H9 (cell line): ENCODE results near the gene TKFC. TPM values are rescaled to one million over a fixed set of nuclear protein-coding genes. Genes with fewer than 3 reads are reported as not detected.

Source experiments
- DNase-seq: peaks from one replicate; pipeline ENCODE4 v3.0.0-alpha.2; 2017
- H2AFZ ChIP-seq: one replicate; pipeline ENCODE4 v1.6.1; 2013; ENCODE audit warnings: mild to moderate bottlenecking, low read length, control low read depth, moderate library complexity
- H2AK5ac ChIP-seq: 2 replicates; pipeline ENCODE4 v1.6.1; 2013; ENCODE audit warnings: low read length, control low read depth, mixed read lengths; ENCODE audit not compliant: insufficient read length
- H2BK120ac ChIP-seq: one replicate; pipeline ENCODE4 v1.6.1; 2013; ENCODE audit warnings: low read depth, mild to moderate bottlenecking, low read length, control low read depth, inconsistent platforms; ENCODE audit not compliant: poor library complexity, severe bottlenecking
- H2BK12ac ChIP-seq: 2 replicates; pipeline ENCODE4 v1.6.1; 2013; ENCODE audit warnings: low read length, control low read depth, mixed read lengths, low read depth; ENCODE audit not compliant: insufficient read length
- H2BK15ac ChIP-seq: 2 replicates; pipeline ENCODE4 v1.6.1; 2013; ENCODE audit warnings: low read depth, low read length, control low read depth
- H2BK20ac ChIP-seq: one replicate; pipeline ENCODE4 v1.6.1; 2013; ENCODE audit warnings: low read depth, mild to moderate bottlenecking, low read length, control low read depth, inconsistent platforms; ENCODE audit not compliant: poor library complexity, severe bottlenecking
- H2BK5ac ChIP-seq: 2 replicates; pipeline ENCODE4 v1.6.1; 2013; ENCODE audit warnings: low read length, control low read depth, mixed read lengths; ENCODE audit not compliant: insufficient read length
- H3K14ac ChIP-seq: 2 replicates; pipeline ENCODE4 v1.6.1; 2013; ENCODE audit warnings: low read length, control low read depth; ENCODE audit not compliant: insufficient read depth
- H3K18ac ChIP-seq: 2 replicates; pipeline ENCODE4 v1.6.1; 2013; ENCODE audit warnings: low read depth, mild to moderate bottlenecking, mixed read lengths, low read length, control low read depth; ENCODE audit not compliant: insufficient read length
- H3K23ac ChIP-seq: 2 replicates; pipeline ENCODE4 v1.6.1; 2013; ENCODE audit warnings: low read length, control low read depth, mixed read lengths, low read depth; ENCODE audit not compliant: insufficient read length
- H3K23me2 ChIP-seq: 2 replicates; pipeline ENCODE4 v1.6.1; 2013; ENCODE audit warnings: low read depth, mild to moderate bottlenecking, mixed read lengths, low read length, control low read depth; ENCODE audit not compliant: insufficient read length, poor library complexity, severe bottlenecking
- H3K27ac ChIP-seq: 2 replicates; pipeline ENCODE4 v1.5.1; 2013; ENCODE audit warnings: low read length, control low read depth, mixed read lengths, low read depth; ENCODE audit not compliant: insufficient read length
- H3K27me3 ChIP-seq: 2 replicates; pipeline ENCODE4 v1.6.1; 2013; ENCODE audit warnings: low read length, control low read depth, inconsistent platforms; ENCODE audit not compliant: insufficient read depth
- H3K4ac ChIP-seq: 2 replicates; pipeline ENCODE4 v1.6.1; 2013; ENCODE audit warnings: low read depth, mild to moderate bottlenecking, control low read depth, inconsistent platforms, low read length, moderate library complexity
- H3K4me1 ChIP-seq: 2 replicates; pipeline ENCODE4 v1.6.1; 2013; ENCODE audit warnings: low read length, control low read depth, inconsistent platforms; ENCODE audit not compliant: insufficient read depth
- H3K4me2 ChIP-seq: 2 replicates; pipeline ENCODE4 v1.6.1; 2013; ENCODE audit warnings: low read length, control low read depth, mixed read lengths; ENCODE audit not compliant: insufficient read length, insufficient read depth
- H3K56ac ChIP-seq: 2 replicates; pipeline ENCODE4 v1.6.1; 2013; ENCODE audit warnings: low read depth, mild to moderate bottlenecking, mixed read lengths, low read length, control low read depth; ENCODE audit not compliant: insufficient read length
- H3K79me1 ChIP-seq: 2 replicates; pipeline ENCODE4 v1.6.1; 2013; ENCODE audit warnings: low read depth, mild to moderate bottlenecking, moderate library complexity, low read length, control low read depth, inconsistent platforms; ENCODE audit not compliant: insufficient read depth, poor library complexity, severe bottlenecking
- H3K79me2 ChIP-seq: 2 replicates; pipeline ENCODE4 v1.6.1; 2013; ENCODE audit warnings: low read length, control low read depth, inconsistent platforms; ENCODE audit not compliant: insufficient read depth
- H3K9ac ChIP-seq: 2 replicates; pipeline ENCODE4 v1.6.1; 2013; ENCODE audit warnings: low read length, control low read depth, mixed read lengths; ENCODE audit not compliant: insufficient read length; ENCODE audit errors: extremely low read depth
- H3K9me3 ChIP-seq: one replicate; pipeline ENCODE4 v1.6.1; 2013; ENCODE audit warnings: low read depth, low read length, inconsistent platforms; ENCODE audit not compliant: control insufficient read depth
- H3T11ph ChIP-seq: one replicate; pipeline ENCODE4 v1.6.1; 2013; ENCODE audit warnings: mild to moderate bottlenecking, low read length, control low read depth, inconsistent platforms
- H4K20me1 ChIP-seq: one replicate; pipeline ENCODE4 v1.6.1; 2013; ENCODE audit not compliant: control insufficient read depth, insufficient read length, insufficient read depth
- H4K5ac ChIP-seq: 2 replicates; pipeline ENCODE4 v1.6.1; 2013; ENCODE audit warnings: low read depth, mild to moderate bottlenecking, mixed read lengths, low read length, control low read depth; ENCODE audit not compliant: insufficient read length
- H4K8ac ChIP-seq: replicated peaks from 2 replicates; pipeline ENCODE4 v1.6.1; 2013; ENCODE audit warnings: low read length, control low read depth, mixed read lengths, low read depth; ENCODE audit not compliant: insufficient read length
- H4K91ac ChIP-seq: 2 replicates; pipeline ENCODE4 v1.6.1; 2013; ENCODE audit warnings: low read depth, mild to moderate bottlenecking, moderate library complexity, mixed read lengths, low read length, control low read depth; ENCODE audit not compliant: insufficient read length
- H3K27ac Mint-ChIP-seq, 3 experiments: 2 replicates in 2 of 3; 3 replicates in 1 of 3; pipeline ENCODE4 v1.8.0; 2020 to 2021; ENCODE audit warnings: mixed read lengths in 3 of 3, mild to moderate bottlenecking in 1 of 3, moderate library complexity in 1 of 3
- H3K27me3 Mint-ChIP-seq: 2 replicates; pipeline ENCODE4 v1.8.0; 2021; ENCODE audit warnings: low read depth, mild to moderate bottlenecking, moderate library complexity, mixed read lengths
- H3K36me3 Mint-ChIP-seq, 3 experiments: 2 replicates in 2 of 3; 3 replicates in 1 of 3; pipeline ENCODE4 v1.8.0; 2020 to 2021; ENCODE audit warnings: low read depth in 3 of 3, mixed read lengths in 3 of 3; ENCODE audit not compliant: insufficient read depth in 1 of 3
- H3K4me1 Mint-ChIP-seq, 2 experiments: 2 replicates each; pipeline ENCODE4 v1.8.0; 2020; ENCODE audit warnings: mixed read lengths in 2 of 2
- H3K4me3 Mint-ChIP-seq, 2 experiments: 2 replicates in 1 of 2; 3 replicates in 1 of 2; pipeline ENCODE4 v1.8.0; 2020 to 2021; ENCODE audit warnings: mild to moderate bottlenecking in 2 of 2, mixed read lengths in 2 of 2, moderate library complexity in 1 of 2
- H3K9me3 Mint-ChIP-seq, 2 experiments: 2 replicates in 1 of 2; 3 replicates in 1 of 2; pipeline ENCODE4 v1.8.0; 2020; ENCODE audit warnings: mild to moderate bottlenecking in 2 of 2, mixed read lengths in 2 of 2, moderate library complexity in 1 of 2
- CTCF ChIP-seq: fragments of 200-600 bp; sonication (generic); conservative IDR thresholded peaks from 3 replicates; pipeline ENCODE4 v1.8.0; 2021; ENCODE audit warnings: antibody characterized with exemption, mild to moderate bottlenecking
- WGBS: extraction: QIAGEN DNeasy Blood & Tissue Kit; methylation state at CpG from one replicate; pipeline ENCODE4 v1.1.7; 2013; ENCODE audit warnings: missing lambda C conversion rate, low lambda C conversion rate, mixed read lengths; ENCODE audit not compliant: insufficient read length; ENCODE audit errors: extremely low coverage; 5-methylcytosine and 5-hydroxymethylcytosine counted together
- total RNA-seq: library from RNA; stranded (reverse); gene quantifications from 2 replicates; pipeline ENCODE4 v1.2.1, GENCODE V29; 2021

The TKFC gene
- total RNA-seq, 1 experiment from 2014 or later: 59.0 TPM

- Mint-ChIP-seq H3K4me3 (peak overlapping the region; percentile 77 to 81), H3K27ac (no peak overlapping the region), H3K4me1 (peaks cover 28 to 35% of the 10 kb centered on the region in 2 experiments), H3K36me3 (peaks cover 8 to 40% (median 27%) of the 10 kb centered on the region in 3 experiments; a peak in 6 of 7 replicates), H3K9me3 (no peaks in the 10 kb centered on the region), H3K27me3 (peaks cover 16% of the 10 kb centered on the region)
- Histone ChIP-seq H3K27ac (no peak overlapping the region), H2AK5ac (no peak overlapping the region), H4K5ac (no peak overlapping the region), H3K4me2 (peak overlapping the region; percentile 59), H3K14ac (0 out of 2 replicates have a peak overlapping the region, but pooled peaks have one; percentile 58), H3T11ph (no peak overlapping the region), H2BK5ac (no peak overlapping the region), H4K91ac (no peak overlapping the region), H4K8ac (no peak overlapping the region), H2BK120ac (no peak overlapping the region), H3K79me2 (no peaks in the 10 kb centered on the region), H3K79me1 (no peaks in the 10 kb centered on the region), H3K9ac (no peak overlapping the region), H3K18ac (no peak overlapping the region), H3K9me3 (no peaks in the 10 kb centered on the region), H2BK15ac (no peak overlapping the region), H4K20me1 (no peaks in the 10 kb centered on the region), H3K56ac (no peak overlapping the region), H3K23ac (no peak overlapping the region), H2BK12ac (no peak overlapping the region), H3K4me1 (no peaks in the 10 kb centered on the region), H3K4ac (no peak overlapping the region), H3K23me2 (peaks cover 14% of the 10 kb centered on the region), H2AFZ (no peak overlapping the region), H2BK20ac (no peak overlapping the region), H3K27me3 (peaks cover 3% of the 10 kb centered on the region; the same call in 1 of the 2 replicates)
- no CpG with 5 or more reads among the region's 12 CpGs for WGBS
- DNase-seq: no peak
- TF ChIP-seq CTCF: no peak
Measured at GRCh38 chr11:61295596-61295926, 37.5 kb upstream of the TKFC start.
